H1 (cell line): ENCODE measurements around the gene FANCD2. TPM values are rescaled to one million over a fixed set of nuclear protein-coding genes. Genes with fewer than 3 reads are reported as not detected.

ENCODE experiments used
- GABPA ChIP-seq: IDR thresholded peaks from 2 replicates; pipeline ENCODE4 v1.6.1; 2011; ENCODE audit warnings: mild to moderate bottlenecking, low read length, moderate library complexity, borderline replicate concordance; ENCODE audit not compliant: insufficient read depth
- HDAC2 ChIP-seq, 2 experiments: fragments of 300-600 bp in 1 of 2; sonication (generic) in 1 of 2; IDR thresholded peaks; 2 replicates each; pipeline ENCODE4 v1.6.1; 2011 to 2012; ENCODE audit warnings: low read depth in 2 of 2, low read length in 2 of 2, mild to moderate bottlenecking in 2 of 2, moderate library complexity in 2 of 2, borderline replicate concordance in 1 of 2, inconsistent platforms in 1 of 2
- KDM1A ChIP-seq: fragments of 200-600, 300-600 bp; sonication (generic); IDR thresholded peaks from 2 replicates; pipeline ENCODE4 v1.7.1; 2016; ENCODE audit warnings: mild to moderate bottlenecking, low read length, borderline replicate concordance
- NANOG ChIP-seq: IDR thresholded peaks from 2 replicates; pipeline ENCODE4 v1.6.1; 2011; ENCODE audit warnings: low read length, low read depth, mild to moderate bottlenecking, inconsistent platforms; ENCODE audit not compliant: insufficient read depth, poor library complexity, severe bottlenecking
- RAD21 ChIP-seq, 2 experiments: IDR thresholded peaks in 1 of 2; conservative IDR thresholded peaks in 1 of 2; 2 replicates each; pipeline ENCODE4 v1.6.1; 2011; ENCODE audit warnings: low read depth in 2 of 2, low read length in 2 of 2, improper control_type of control experiment in 1 of 2, inconsistent platforms in 1 of 2, mild to moderate bottlenecking in 1 of 2, moderate library complexity in 1 of 2
- YY1 ChIP-seq: IDR thresholded peaks from 2 replicates; pipeline ENCODE4 v1.6.1; 2011; ENCODE audit warnings: low read depth, mild to moderate bottlenecking, low read length
- polyA plus RNA-seq, 7 experiments: library from polyadenylated mRNA; depleted of rRNA in 3 of 7; stranded (reverse) in 5 of 7; unstranded in 2 of 7; fragments of >200 nt in 5 of 7; fragments of 200-250 nt in 2 of 7; gene quantifications; 1 replicate in 5 of 7; 2 replicates in 1 of 7; 4 replicates in 1 of 7; pipeline versions ENCODE4 v1.2.1 to v1.2.3, GENCODE V29; 2011 to 2013; ENCODE audit warnings: missing spikeins in 2 of 7, mixed read lengths in 2 of 7
- total RNA-seq: library from RNA; stranded (reverse); fragmentation: NEBNext Ultra II Directional; extraction: Animal tissue kit (Norgen Biotek cat#: 25700); gene quantifications from 2 replicates; pipeline ENCODE4 v1.2.1, GENCODE V29; 2021

The FANCD2 gene
- total and polyA plus RNA-seq, 2 of the 8 experiments (the other 6 are each of a cell fraction or from before 2014, with no cell fraction given), result 33.1 to 77.8 TPM

DNA sequence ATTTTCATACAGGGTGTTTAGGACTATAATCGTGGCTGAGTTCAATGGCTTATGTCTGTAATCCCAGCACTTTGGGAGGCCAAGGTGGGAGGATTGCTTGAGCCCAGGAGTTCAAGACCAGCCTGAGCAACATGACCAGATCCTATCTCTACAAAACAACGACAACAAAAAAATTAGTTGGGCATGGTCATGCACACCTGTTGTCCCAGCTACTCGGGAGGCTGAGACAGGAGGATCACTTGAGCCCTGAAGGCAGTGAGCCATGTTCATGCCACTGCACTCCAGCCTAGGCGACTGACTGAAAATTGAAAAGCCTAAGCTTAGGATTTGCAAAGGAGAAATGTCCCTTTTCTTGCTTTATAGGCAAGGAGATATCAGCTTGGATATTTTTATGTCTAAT, 90.7 kb downstream of the FANCD2 start (continued):
- TF ChIP-seq NANOG, result no peak
- TF ChIP-seq GABPA, result no peak
- no peak for TF ChIP-seq HDAC2 (IDR thresholded peaks at IDR 0.05; ENCODE audit: borderline replicate concordance in 1 of 2, low read depth in 2 of 2, low read length in 2 of 2)
- no peak for TF ChIP-seq KDM1A
- TF ChIP-seq RAD21 (IDR thresholded peaks at IDR 0.05 in 1 of 2, conservative IDR thresholded peaks at IDR 0.05 in 1 of 2; ENCODE audit: low read depth in 2 of 2, low read length in 2 of 2), result no peak
- no peak for TF ChIP-seq YY1
- TF ChIP-seq, all 59 proteins: peak for 0
